ENCODE measurements around the gene HECA.

- TF ChIP-seq, protein P1, sequence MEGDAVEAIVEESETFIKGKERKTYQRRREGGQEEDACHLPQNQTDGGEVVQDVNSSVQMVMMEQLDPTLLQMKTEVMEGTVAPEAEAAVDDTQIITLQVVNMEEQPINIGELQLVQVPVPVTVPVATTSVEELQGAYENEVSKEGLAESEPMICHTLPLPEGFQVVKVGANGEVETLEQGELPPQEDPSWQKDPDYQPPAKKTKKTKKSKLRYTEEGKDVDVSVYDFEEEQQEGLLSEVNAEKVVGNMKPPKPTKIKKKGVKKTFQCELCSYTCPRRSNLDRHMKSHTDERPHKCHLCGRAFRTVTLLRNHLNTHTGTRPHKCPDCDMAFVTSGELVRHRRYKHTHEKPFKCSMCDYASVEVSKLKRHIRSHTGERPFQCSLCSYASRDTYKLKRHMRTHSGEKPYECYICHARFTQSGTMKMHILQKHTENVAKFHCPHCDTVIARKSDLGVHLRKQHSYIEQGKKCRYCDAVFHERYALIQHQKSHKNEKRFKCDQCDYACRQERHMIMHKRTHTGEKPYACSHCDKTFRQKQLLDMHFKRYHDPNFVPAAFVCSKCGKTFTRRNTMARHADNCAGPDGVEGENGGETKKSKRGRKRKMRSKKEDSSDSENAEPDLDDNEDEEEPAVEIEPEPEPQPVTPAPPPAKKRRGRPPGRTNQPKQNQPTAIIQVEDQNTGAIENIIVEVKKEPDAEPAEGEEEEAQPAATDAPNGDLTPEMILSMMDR (conservative IDR thresholded peaks at IDR 0.05; ENCODE audit: low read depth, low read length): no peak
- TF ChIP-seq MAZ (IDR thresholded peaks at IDR 0.05; ENCODE audit: borderline replicate concordance, low read depth, low read length): no peak
- TF ChIP-seq POLR2A (IDR thresholded peaks at IDR 0.05; ENCODE audit: low read depth, low read length): no peak
- TF ChIP-seq MAFK (IDR thresholded peaks at IDR 0.05; ENCODE audit: low read depth, low read length): no peak
- TF ChIP-seq SMC3 (IDR thresholded peaks at IDR 0.05; ENCODE audit: low read depth, low read length): no peak
Observed at GRCh38 chr6:139181236-139181635, 46.4 kb downstream of the HECA start.
